ENCODE results near the gene CLPTM1. TPM values are rescaled to one million over a fixed set of nuclear protein-coding genes. Genes with fewer than 3 reads are reported as not detected.

The CLPTM1 gene
- total RNA-seq, 1 donor from 2014 or later, result 98.8 TPM

DNA sequence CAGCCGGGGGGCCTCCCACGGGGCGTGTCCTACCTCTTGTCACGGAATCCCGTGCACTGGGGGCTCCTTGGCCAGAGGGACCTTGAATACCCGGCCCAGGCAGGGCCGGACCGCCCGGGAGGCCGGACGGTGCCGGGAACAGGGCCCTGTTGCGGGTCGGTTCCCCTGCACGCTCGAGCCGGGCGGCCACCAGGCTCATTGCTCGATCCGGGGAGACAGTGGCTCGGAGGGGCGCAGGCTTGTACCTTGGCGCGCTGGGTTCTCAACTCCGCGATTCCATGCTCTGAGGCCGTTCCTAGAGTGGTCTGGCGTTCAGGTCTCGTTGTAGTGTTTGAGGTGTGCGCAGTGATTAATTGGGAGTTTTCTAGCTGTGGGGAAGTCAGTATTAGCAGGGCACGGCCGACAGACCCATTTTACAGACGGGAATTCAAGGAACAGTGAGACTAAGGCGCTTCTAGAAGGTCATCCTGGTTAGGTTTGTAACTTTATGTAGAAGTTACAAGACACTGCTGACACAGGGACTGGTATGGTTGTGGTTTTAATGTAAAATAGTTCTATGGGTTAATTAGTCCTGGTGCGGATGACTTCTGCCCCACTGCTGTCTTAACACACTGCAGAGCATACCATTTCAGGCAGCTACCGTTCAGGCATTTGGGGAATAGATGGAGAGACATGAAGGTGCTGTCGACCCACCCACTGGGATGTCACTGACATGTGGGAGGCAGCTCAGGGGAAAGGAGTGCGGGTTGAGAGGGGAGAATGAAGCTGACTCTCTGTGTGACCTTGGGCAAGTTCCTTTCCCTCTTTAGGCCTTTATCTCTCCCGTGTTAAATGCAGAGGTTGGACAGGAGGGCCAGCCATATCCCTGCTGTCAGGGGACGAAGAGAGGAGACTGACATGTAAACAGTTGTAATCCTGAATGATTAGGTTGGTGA lies 592 bp downstream of the CLPTM1 start:
- H3K4me1 Mint-ChIP-seq (ENCODE audit: low read depth), result peaks cover 21% of the 10 kb centered on the region
- no peak for DNase-seq (ENCODE audit: low spot score, unreplicated experiment)
- peak overlapping the region; percentile 98 for H3K4me3 Mint-ChIP-seq (ENCODE audit: low read depth)
- peak overlapping the region; percentile 54 for H3K27ac Mint-ChIP-seq
- TF ChIP-seq, protein P1, sequence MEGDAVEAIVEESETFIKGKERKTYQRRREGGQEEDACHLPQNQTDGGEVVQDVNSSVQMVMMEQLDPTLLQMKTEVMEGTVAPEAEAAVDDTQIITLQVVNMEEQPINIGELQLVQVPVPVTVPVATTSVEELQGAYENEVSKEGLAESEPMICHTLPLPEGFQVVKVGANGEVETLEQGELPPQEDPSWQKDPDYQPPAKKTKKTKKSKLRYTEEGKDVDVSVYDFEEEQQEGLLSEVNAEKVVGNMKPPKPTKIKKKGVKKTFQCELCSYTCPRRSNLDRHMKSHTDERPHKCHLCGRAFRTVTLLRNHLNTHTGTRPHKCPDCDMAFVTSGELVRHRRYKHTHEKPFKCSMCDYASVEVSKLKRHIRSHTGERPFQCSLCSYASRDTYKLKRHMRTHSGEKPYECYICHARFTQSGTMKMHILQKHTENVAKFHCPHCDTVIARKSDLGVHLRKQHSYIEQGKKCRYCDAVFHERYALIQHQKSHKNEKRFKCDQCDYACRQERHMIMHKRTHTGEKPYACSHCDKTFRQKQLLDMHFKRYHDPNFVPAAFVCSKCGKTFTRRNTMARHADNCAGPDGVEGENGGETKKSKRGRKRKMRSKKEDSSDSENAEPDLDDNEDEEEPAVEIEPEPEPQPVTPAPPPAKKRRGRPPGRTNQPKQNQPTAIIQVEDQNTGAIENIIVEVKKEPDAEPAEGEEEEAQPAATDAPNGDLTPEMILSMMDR (IDR thresholded peaks at IDR 0.05; ENCODE audit: unreplicated experiment), result no peak
- no peaks in the 10 kb centered on the region for H3K27me3 Mint-ChIP-seq
- H3K36me3 Mint-ChIP-seq (ENCODE audit: insufficient read depth), result no peaks in the 10 kb centered on the region
- H3K9me3 Mint-ChIP-seq (ENCODE audit: low read depth), result no peaks in the 10 kb centered on the region

DNA sequence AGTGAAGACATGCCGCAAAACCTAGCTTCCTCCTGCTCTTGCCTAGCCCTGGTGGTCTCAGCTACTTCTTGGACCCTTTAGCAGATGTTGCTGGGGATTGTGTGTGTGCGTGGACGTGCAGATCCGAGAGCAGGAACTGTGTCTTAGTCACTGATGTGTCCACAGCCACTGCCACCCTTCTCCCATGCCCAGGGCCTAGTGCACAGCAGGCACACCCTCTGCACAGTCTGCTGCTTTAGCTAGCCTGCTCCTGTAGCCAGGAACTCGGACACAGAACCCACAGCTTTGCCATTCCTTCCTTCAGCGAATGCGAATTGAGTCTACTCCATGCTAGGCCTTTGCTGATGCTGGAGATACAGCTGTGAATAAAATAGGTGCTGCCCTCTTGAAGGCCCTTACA lies 2.3 kb downstream of the CLPTM1 start:
- Mint-ChIP-seq H3K9me3 (ENCODE audit: low read depth) (no peaks in the 10 kb centered on the region), H3K4me3 (ENCODE audit: low read depth) (peak overlapping the region; percentile 98), H3K27me3 (no peaks in the 10 kb centered on the region), H3K27ac (peak overlapping the region; percentile 68), H3K36me3 (ENCODE audit: insufficient read depth) (peaks cover 2% of the 10 kb centered on the region), H3K4me1 (ENCODE audit: low read depth) (peaks cover 19% of the 10 kb centered on the region)
- TF ChIP-seq, protein P1 (IDR thresholded peaks at IDR 0.05; ENCODE audit: unreplicated experiment), result no peak
- no peak for DNase-seq (ENCODE audit: low spot score, unreplicated experiment)

DNA sequence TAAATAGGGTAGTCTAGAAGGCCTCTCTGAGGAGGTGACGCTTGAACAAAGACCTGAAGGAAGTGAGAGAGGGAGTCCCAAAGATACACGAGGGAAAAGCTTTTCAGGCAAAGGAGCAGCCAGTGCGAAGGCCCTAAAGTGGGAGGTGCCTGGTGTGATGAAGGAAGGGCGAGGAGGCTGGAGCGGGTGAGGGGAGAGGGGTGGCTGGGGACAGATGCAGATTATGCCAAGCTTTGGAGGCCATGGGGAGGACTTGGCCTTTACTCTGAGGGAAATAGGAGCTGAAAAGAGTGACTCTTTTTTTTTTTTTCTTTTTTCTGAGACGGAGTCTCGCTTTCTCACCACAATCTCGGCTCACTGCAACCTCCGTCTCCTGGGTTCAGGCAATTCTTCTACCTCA lies 2.9 kb downstream of the CLPTM1 start:
- Mint-ChIP-seq H3K4me1 (ENCODE audit: low read depth) (peaks cover 19% of the 10 kb centered on the region), H3K27me3 (no peaks in the 10 kb centered on the region), H3K36me3 (ENCODE audit: insufficient read depth) (peaks cover 2% of the 10 kb centered on the region), H3K4me3 (ENCODE audit: low read depth) (no peak overlapping the region), H3K9me3 (ENCODE audit: low read depth) (no peaks in the 10 kb centered on the region), H3K27ac (peak overlapping the region; percentile 68)
- TF ChIP-seq, protein P1 (IDR thresholded peaks at IDR 0.05; ENCODE audit: unreplicated experiment), result no peak
- DNase-seq (ENCODE audit: low spot score, unreplicated experiment), result no peak

DNA sequence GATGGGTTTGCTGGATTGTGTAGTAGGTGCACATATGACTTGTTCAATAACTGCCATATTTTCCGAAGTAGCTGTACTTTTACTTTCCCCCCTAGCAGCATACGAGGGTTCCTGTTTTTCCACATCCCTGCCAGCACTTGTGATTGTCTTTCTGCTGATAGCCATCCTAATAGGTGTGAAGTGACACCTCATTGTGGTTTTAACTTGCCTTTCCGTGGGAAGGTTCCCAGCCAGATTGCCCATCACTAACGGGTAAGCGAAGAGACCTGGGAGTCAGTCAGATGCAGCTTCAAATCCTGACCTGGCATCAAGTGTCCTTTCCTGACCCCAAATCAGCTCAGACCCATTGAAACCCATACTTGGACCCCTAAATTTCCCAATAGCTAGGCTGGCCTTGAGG lies 4.5 kb downstream of the CLPTM1 start:
- no peak overlapping the region for H3K4me3 Mint-ChIP-seq (ENCODE audit: low read depth)
- no peak for DNase-seq (ENCODE audit: low spot score, unreplicated experiment)
- TF ChIP-seq, protein P1 (IDR thresholded peaks at IDR 0.05; ENCODE audit: unreplicated experiment), result no peak
- peaks cover 16% of the 10 kb centered on the region for H3K4me1 Mint-ChIP-seq (ENCODE audit: low read depth)
- no peaks in the 10 kb centered on the region for H3K27me3 Mint-ChIP-seq
- peaks cover 5% of the 10 kb centered on the region for H3K36me3 Mint-ChIP-seq (ENCODE audit: insufficient read depth)
- H3K9me3 Mint-ChIP-seq (ENCODE audit: low read depth), result no peaks in the 10 kb centered on the region
- peak overlapping the region; percentile 17 for H3K27ac Mint-ChIP-seq

DNA sequence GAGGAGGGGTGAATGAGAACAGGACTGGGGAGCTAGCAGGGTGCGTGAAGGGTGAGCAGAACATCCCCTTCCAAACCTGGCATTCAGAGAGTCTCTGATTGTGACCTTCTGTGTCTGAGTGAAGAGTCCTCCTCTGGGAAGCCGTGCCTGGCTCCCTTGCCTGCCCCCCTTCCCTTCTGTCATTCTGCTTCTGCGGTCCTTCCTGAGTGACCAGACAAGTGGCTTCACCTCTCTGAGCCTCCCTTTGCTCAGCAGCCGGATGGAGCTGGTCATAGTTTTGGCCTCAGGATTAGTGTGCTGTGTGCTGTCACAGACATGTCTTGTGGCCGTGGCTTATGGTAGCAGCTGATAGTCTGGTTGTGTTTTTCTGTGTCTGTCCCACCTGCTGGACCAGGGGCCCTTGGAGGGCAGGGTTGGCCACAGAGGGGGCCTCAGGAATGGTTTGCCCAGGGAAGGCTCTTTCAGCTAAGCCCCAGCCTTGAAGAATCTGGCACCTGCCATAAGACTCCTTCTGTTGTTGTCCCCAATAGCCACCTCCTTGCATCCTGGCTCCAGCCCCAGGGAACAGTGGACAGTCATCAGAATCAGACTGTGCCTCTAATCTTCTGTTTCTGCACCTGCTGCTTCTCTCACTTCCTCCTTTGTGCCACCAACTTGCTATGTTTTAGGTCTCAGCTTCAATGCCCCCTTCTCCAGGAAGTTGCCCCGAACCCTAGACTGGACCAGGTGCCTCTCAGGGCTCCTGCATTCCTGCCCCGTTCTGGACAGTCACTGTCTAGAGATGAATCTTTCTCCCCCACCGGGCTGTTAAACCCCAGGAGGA lies 5.9 kb downstream of the CLPTM1 start:
- H3K4me3 Mint-ChIP-seq (ENCODE audit: low read depth), result no peak overlapping the region
- TF ChIP-seq, protein P1 (IDR thresholded peaks at IDR 0.05; ENCODE audit: unreplicated experiment), result no peak
- no peaks in the 10 kb centered on the region for H3K9me3 Mint-ChIP-seq (ENCODE audit: low read depth)
- peaks cover 5% of the 10 kb centered on the region for H3K36me3 Mint-ChIP-seq (ENCODE audit: insufficient read depth)
- no peaks in the 10 kb centered on the region for H3K27me3 Mint-ChIP-seq
- no peak for DNase-seq (ENCODE audit: low spot score, unreplicated experiment)
- H3K27ac Mint-ChIP-seq, result no peak overlapping the region
- peaks cover 11% of the 10 kb centered on the region for H3K4me1 Mint-ChIP-seq (ENCODE audit: low read depth)

All from progenitor cell of endocrine pancreas (in vitro differentiated cells).